HG03521 (cell line): Measurements from ENCODE around the gene CA12.

ENCODE experiments used
- ATAC-seq: cut with Tn5 transposase; IDR thresholded peaks from one replicate; pipeline ENCODE4 v1.9.1; 2021; ENCODE audit warnings: mild to moderate bottlenecking, moderate library complexity; ENCODE audit not compliant: unreplicated experiment

The CA12 gene

DNA sequence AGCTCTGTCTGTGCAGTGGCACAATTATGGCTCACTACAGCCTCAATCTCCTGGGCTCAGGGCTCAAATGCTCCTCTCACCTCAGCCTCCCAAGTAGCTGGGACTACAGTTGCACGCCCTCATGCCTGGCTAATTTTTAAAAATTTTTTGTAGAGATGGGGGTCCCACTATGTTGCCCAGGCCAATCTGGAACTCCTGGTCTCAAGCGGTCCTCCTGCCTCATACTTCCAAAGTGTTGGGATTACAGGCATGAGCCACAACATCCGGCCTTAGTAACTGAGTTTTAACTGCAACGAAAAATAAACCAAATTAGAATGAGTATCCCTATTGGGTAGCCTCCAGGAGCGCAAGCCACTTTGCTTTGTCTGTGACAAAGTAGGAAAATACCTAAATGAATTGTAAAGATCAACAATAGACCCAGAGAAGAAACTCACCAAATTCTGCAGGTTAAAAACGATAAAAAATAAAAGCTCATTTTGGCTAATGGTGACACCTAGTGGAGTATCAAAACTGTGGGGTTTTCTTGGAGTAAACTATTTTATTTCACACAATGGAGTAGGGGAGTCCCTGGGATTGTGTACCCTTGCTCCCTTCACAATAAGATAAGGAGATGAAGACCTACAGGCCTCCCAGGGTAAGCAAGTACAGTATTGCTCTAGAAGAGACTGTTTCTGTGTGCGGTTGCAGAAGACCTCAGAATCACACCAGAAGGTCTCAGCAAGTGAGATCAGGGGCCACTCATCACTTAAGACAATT, 21.0 kb upstream of the CA12 start:
- no peak for ATAC-seq

DNA sequence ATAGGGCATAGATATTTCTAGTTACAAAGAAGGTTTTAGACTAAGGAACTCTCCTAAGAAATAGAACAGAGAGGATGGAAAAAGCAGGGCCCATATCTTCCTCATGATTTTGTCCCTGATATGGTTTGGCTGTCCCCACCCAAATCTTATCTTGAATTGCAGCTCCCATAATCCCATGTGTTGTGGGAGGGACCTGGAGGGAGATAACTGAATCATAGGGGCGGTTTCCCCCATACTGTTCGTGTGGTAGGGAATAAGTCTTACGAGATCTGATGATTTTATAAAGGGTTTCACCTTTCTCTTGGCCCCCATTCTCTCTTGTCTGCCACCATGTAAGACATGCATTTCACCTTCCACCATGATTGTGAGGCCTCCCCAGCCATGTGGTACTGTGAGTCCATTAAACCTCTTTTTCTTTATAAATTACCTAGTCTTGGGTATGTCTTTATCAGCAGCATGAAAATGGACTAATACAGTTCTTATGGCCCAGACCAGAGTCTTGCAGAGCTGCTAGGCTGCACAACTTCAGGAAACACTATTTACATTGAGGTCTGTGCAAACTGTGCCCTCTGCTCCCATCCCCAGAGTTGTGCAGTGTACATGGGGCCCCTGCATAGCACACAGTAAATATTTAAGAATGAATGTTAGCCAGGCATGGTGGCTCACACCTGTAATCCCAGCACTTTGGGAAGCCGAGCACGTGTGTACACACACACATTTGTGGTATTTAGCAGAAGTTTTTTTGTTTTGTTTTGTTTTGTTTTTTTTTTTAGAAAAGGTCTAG, 20.3 kb upstream of the CA12 start:
- ATAC-seq, result no peak

- ATAC-seq, result no peak
These were observed 19.4 kb upstream of the CA12 start for GRCh38 chr15:63401078-63401477.

- ATAC-seq, result no peak
These were observed 16.8 kb upstream of the CA12 start for GRCh38 chr15:63398456-63398855.

DNA sequence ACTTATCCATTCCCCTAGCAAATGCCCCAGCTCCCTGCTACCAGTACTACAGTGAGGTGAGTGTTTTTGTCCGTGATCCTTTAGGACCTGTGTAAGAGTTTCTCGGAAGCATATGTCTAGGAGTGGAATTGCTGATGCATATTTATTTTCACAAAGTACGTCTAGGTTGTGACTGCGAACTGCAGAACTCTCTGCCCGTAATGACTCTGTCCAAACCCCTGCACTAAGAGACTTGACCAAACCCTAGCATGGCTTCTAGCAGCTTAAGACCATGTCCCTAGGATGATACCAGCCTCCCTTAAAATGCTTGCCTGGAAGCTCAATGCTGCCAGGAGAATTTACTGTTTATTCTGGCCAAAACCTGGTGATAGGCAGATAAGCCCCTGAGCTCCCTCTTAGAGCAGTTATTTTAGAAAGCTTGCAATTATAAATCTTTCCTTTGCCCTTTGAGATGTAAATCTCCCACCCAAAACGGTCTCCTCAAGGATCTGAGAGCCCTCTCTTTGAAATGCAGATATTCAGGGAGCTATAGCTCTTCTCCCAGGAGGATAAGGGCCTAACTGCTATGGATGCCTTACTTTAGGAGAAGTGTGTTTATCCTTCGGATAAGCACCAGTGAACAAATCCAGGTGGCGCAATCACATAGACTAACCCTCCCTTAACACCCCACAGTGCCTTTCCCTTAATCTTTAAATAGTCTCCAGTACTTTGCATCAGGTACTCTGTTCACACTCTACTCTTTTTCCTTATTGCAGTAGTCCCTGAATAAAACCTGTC, 14.7 kb upstream of the CA12 start:
- ATAC-seq, result no peak

GRCh38 chr15:63395730-63396151, 14.1 kb upstream of the CA12 start:
- ATAC-seq, result no peak

DNA sequence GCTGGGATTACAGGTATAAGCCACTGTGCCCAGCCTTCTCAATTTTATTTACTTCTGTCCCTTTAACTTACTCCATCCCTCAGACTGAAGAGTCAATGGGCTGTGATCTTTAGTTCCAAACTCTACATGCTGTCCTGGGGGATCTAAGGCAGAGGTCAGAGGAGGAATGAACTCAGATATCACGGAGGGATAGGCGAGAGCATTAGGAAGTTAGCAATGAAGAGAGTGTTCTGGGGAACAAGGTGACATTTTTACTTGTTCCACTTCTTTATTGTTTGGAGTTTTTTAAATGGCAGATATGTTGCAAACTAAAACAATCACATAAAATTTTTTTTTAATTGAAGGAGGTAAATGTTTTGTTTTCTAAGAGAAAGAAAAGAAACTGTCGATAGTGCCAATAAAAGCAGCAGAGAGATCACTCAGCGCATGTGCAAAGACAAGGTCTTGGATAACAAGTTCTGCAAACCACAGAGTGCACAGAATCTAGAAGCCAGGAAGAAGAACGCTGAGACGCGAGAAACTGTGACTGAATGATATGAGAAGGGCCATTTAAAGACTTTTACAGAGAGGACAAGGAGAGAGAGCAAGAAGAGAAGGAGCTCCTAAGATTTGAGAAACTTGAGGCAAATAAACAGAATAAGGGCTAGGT, 10.8 kb upstream of the CA12 start:
- no peak for ATAC-seq

DNA sequence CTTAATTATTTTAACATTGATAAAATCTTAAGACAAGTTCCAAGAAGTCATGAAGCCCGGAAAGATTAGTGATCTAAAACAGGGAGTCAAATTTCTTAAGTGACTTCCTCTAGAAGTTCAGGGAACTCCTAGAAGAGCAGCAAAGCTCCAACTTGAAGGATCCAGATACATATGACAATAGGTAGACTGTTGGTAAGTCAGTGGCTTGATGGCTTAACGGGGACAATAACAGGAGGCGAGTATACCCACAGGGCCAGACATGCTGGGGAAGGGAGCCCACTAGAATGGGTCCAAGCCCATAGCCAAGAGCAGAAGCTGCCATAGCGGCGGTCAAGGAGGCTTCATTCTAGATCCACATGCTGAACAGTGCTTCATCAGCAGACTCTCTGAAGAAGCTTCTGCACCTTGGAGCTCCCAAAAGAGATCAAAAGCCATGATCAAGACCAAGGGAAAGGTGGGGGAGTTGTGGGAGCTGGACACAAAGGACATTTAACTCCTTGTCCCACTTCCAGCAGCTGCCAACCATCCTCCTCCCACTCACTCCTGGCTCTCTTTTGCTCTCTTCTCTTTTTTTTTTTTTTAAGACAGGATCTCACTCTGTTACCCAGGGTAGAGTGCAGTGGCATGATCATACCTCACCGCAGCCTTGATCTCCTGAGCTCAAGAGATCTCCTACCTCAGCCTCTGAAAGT, 10.2 kb upstream of the CA12 start:
- ATAC-seq, result no peak

DNA sequence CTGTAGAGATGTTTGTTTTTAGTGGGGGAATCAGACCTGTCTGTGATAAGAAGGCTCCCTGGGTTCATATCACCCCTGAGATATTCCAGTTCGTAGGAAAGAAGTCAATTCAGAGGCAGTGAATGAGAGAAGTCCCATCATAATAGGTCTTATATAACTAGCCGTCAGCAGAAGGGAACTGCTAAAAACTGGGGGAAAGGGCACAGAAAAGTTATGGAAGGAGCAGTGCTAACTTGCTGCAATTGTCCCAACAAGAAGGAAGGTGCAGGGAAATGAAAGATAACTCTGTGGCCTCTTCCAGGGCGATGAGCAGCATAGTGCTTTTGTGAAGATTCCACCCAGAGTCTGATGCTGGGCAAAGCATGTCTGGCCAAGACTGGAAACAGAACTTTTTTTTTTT, 9.0 kb upstream of the CA12 start:
- no peak for ATAC-seq

- no peak for ATAC-seq
These were observed 8.4 kb upstream of the CA12 start for GRCh38 chr15:63389902-63390670.

DNA sequence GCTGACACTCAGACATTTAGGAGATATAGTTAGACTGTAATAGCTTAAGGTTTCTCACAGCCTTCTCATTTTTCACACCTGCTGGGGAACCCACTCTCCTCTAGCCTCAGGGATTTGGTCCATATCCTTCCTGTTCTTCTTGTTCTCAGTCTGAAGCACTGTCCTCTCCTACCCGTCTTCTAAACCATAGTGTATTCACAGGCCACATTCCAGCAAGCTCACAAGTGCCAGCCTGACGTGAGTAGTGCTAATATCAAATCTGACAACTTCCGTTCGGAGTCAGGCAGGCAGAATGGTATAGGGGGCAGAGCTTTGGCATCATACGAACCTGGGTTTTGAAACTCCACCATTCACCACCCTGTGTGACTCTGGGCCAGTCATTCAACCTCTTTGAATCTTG, 6.9 kb upstream of the CA12 start:
- no peak for ATAC-seq

- no peak for ATAC-seq
These were observed 6.3 kb upstream of the CA12 start for GRCh38 chr15:63387748-63388493.

DNA sequence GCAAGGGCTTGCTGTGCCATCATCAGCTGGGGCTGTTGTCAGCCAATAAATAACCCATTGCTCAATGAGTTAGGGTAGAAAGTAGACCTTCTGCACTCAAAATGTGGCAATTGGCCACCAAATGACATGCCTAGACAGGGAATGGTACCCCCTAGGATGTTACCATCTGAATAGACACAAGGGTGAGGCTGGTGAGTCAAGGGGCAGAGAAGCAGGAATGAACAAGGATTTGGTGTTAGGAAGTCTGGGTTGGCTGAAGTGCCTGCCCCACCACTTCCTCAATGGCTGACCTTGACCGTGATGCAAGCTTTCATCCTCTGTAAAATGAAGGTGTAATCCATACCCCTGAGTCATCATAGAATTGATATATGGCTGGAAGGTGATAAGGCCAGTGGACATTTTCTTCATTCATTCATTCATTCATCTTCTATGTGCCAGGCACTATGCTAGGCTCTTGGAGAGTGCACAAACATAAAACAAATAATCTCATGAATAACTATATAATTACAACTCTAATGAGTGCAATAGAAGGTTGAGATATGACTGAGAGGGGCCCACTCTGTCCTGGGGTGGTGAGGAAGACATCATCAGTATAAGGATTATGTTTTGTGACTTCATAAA, 4.4 kb upstream of the CA12 start:
- ATAC-seq, result no peak

GRCh38 chr15:63384906-63385305, 3.3 kb upstream of the CA12 start:
- ATAC-seq, result no peak

DNA sequence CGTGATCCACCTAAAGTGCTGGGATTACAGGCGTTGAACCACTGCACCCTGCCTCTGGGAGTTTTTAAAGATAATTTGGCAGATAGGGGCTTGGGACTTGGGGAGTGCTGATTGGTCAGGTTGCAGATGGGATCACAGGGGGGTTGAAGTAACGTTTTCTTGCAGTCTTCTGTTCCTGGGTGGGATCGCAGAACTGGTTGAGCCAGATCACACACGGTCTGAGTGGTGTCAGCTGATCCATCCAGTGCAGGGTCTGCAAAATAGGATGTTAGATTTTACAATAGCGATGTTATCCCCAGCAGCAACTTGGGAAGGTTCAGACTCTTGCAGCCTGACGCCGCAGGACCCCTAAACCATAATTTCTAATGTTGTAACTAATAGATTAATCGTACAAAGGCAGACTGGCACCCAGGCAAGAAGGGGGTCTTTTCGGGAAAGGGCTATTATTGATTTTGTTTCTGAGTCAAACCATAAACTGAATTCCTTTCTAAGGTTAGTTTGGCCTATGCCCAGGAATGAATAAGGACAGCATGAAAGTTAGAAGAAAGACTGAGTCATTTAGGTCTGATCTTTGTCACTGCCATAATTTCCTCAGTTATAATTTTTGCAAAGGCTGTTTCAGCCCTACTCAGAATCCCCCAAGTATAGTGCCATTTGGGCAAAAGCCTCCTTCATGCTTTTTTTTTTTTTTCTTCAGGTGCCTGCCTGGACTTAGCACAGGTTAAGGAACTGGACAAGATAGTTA, 1.5 kb upstream of the CA12 start:
- no peak for ATAC-seq

GRCh38 chr15:63380808-63381282, 801 bp downstream of the CA12 start:
- ATAC-seq, result no peak

DNA sequence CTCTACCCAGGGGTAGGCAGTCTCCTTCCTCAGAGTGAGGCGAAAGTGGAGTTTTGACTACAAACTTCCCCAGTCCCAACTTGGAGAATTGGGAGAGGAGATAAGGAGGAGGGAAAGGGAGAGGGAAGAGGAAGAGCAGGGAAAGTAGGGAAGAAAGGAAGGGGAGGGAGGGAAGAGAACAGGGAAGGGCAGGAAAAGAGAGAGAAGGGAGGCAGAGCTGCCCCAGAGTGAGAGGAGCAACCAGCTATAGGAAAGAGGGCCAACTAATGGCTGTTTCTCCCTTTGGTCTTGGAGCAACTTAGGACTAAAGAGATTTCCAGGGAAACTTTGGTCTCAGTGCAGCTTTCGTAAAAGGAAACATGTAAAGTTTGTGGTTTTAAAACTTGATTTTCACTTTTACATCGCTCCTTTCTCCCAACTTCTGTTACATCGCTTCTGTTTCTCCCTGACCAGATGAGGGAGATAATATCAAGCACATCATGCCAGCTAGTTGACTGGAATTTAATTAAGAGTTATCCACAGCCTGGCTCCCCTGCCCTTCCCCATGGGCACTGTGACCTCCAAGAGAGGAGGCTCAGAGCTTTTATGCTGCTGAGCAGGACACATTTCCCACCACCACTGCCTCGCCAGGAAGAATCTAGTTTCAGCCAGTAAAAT, 1.4 kb downstream of the CA12 start:
- no peak for ATAC-seq
